Ammon's horn (tissue), 1 donor: ENCODE data around the gene ZNF497.
A peak's percentile ranks its signal among the peaks of the same experiment; 100 is the strongest.
"Not testable (repeated sequence)": the region's sequence is repeated elsewhere in the genome, so short reads cannot be mapped to it uniquely, and the experiment has no call there.

Experiments used
- DNase-seq: peaks from one replicate; pipeline ENCODE4 v3.0.0-alpha.2; 2016; ENCODE audit warnings: low spot score

ZNF497 gene

DNA sequence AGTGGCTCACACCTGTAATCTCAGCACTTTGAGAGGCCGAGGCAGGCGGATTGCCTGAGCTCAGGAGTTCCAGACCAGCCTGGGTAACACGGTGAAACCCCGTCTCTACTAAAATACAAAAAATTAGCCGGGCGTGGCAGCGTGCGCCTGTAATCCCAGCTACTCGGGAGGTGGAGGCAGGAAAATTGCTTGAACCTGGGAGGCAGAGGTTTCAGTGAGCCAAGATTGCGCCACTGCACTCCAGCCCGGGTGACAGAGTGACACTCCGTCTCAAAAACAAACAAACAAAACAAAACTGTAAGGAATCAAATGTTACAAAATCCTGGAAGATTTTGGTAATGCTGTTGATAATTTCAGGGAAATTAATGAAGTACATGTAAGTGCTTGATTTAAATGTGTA is 14.5 kb downstream of the ZNF497 start:
- DNase-seq, result not testable (repeated sequence)

DNA sequence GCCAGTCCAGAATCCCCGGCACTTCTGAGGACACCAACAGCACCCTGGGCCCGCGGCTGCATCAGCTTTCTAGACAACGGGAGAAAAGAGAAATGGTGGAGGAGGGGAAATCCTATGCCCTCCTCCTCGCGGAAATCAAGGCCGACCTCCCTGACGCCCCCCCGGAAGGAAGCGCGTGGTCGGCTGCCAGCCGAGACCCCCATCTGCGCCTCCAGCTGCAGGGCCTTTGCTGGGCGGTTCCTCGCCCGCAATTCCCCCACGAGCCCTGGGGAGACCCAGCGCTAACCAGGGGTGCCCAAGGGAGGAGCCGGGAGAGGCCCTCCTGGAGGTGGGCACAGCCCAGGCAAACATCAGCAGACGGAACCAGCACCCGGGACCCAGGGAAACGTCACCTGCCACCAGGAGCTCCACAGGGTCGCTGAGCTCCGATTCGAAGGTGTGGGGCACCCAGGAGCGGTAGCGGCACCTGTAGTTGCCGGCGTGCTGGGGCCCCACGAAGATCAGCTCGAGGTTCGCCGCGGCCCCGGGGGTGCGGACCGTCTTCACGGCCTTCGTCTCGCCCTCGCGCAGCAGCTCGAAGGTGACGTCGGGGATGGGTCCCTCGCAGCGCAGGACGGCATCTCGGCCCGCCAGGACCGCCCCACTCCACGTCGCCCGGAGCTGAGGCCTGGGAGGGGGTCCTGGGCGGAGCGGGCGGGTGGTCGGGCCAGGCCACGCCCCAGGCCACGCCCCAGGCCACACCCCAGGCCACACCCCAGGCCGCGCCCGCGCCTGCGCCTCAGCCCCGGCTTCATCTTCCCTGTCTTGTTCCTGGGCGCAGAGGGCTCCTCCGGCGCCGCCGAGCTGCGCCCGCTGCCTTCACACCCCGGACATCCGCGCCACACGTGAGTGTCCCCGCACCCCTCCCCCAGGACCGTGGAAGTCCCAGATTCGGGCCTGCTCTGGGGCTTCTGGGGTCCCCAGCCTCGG is 15.3 kb downstream of the ZNF497 start:
- peak; percentile 80 for DNase-seq

DNA sequence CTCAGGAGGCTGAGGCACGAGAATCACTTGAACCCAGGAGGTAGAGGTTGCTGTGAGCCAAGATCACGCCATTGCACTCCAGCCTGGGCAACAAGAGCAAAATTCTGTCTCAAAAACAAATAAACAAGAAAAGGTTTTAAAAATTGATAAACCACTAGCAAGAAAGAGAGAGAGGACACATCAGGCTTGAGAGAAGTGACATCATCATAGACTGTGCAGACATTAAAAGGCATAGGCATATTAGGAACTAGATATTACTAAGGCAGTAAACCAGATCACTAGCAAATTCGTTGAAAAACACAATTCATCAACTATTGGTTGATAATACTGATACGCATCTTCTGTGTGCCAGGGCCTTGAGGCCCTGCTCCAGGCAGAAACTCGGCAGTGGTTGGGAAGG is 17.0 kb downstream of the ZNF497 start:
- DNase-seq, result no peak

DNA sequence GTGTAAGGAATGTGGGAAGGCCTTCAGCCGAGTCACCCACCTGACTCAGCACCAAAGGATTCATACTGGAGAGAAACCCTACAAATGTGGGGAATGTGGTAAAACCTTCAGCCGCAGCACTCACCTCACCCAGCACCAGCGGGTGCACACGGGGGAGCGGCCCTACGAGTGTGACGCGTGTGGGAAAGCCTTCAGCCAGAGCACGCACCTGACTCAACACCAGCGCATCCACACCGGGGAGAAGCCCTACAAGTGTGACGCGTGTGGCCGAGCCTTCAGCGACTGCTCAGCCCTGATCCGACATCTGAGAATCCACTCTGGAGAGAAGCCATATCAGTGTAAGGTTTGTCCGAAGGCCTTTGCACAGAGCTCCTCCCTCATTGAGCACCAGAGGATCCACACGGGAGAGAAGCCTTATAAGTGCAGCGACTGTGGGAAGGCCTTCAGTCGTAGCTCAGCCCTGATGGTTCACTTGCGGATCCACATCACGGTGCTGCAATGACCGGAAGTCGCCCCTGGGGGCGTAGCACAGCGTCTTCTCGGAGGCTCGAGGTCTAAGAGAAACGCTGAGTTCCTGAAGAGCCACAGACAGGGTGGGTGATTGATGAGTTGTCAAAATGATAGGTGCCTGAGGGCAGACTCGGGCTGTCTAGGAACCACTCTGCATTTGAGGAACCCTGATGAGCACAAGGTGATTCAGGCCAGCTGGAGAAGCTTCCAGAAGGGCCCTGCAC is 23.6 kb downstream of the ZNF497 start:
- no peak for DNase-seq

DNA sequence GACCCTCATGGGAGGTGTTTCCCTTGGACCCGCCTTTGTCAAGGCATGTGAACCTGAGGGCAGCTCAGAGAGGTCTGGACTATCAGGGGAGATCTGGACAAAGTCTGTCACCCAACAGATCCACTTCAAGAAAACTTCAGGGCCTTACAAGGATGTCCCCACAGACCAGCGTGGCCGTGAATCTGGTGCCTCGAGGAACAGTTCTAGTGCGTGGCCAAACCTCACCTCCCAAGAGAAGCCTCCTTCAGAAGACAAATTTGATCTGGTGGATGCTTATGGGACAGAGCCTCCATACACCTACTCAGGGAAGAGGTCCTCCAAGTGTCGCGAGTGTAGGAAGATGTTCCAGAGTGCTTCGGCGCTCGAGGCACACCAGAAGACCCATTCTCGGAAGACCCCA is 24.2 kb downstream of the ZNF497 start:
- no peak for DNase-seq

DNA sequence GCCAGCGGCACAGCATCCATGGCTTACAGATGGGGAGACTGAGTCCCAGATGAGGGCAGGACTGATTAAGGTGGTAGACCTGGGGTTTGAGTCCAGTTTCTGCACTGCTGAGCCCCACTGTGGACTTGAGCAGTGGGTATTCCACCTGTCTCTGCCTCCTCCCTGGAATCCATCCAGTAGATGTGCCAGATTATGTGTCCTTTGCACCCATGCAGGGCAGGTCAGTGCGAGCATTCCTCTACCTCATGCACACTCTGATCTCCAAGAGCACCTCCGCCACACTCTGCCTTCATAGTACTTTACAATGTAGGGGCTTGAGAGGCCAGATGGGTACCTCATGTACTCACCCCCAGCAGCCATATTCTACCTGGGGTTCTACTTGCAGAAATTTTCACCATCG is 25.7 kb downstream of the ZNF497 start:
- DNase-seq, result no peak

DNA sequence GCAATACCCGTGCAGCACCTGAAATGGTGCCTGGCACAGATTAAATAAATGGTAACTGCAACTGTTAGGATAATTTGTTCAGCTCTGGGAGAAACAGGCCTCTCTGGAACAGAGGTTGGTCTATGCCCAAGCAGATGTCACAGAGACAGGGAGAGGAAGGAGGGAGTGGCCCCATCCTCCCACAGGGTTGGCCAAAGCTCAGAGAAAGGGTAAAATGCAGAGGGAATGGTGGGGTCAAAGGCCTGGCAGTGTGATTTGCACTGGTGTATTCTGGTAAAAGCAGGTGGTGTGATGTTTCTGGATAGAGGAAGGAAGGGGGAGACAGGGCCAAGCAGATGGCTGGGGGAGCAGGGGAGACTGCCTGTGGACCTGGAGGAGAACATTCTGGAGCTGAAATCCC is 26.3 kb downstream of the ZNF497 start:
- no peak for DNase-seq

DNA sequence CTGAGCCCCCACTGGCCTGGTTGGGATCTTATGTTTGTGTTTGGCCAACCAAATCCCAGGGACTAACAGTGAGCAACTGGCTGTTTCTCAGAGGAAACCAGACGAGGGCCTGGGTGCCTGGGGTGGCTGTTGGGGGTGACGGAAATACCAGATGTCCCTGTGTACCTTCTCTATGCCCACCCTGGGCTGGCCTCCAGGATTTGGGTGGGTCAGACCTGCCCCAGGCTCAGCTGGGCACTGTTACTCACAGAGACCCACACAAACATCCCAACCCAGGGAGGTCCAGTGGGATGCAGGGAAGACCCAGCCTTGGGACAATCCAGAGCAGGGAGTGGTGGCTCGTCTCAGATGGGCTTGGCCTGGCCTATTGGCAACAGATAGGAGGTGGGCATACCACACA is 26.9 kb downstream of the ZNF497 start:
- no peak for DNase-seq

DNA sequence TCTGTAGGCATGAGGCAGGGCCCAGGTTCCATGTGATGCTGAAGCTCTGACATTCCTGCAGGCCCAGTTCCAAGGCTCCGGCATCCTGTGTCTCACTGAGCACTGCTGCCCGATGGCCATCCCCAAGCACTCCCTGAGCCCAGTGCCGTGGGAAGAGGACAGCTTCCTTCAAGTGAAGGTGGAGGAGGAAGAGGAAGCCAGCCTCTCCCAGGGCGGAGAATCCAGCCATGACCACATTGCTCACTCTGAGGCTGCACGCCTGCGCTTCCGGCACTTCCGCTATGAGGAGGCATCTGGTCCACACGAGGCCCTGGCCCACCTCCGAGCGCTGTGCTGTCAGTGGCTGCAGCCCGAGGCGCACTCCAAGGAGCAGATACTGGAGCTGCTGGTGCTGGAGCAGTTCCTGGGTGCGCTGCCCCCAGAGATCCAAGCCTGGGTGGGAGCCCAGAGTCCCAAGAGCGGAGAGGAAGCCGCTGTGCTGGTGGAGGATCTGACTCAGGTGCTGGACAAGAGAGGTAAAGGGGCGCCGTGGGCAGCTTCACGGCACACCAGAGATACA is 27.8 kb downstream of the ZNF497 start:
- no peak for DNase-seq

DNA sequence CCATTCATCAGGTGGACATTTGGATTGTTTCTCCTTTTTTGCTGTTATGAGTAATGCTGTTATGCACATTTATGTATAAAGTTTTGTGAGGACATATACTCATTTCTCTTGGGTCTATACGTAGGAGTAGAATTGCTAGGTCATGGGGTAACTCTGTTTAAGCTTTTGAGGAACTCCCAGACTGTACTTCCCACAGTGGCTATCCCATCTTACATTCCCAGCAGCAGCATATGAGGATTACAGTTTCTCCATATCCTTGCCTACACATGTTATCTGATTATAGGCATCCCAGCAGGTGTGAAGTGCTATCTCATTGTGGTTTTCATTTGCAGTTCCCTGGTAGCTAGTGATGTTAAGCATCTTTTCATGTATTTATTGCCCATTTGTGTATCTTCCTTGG is 29.9 kb downstream of the ZNF497 start:
- no peak for DNase-seq

DNA sequence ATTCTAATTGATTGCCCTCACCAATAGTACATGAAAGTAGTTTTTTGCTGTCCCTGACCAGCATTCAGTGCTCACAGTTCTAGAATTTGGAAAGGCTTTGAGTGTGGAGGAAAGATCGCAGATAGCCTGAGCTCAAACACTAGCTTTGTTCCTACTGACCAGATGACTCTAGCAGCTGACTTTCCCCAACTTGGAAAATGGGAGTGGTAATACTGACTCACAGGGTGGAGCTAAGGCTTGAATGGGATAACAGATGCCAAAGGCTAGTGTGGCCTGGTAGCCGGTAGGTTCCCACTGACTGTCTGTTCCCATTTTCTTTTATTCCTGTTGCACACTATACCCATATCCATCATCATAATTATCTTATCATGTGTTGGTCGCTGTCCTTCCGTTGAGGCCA is 32.1 kb downstream of the ZNF497 start:
- DNase-seq, result peak; percentile 85

DNA sequence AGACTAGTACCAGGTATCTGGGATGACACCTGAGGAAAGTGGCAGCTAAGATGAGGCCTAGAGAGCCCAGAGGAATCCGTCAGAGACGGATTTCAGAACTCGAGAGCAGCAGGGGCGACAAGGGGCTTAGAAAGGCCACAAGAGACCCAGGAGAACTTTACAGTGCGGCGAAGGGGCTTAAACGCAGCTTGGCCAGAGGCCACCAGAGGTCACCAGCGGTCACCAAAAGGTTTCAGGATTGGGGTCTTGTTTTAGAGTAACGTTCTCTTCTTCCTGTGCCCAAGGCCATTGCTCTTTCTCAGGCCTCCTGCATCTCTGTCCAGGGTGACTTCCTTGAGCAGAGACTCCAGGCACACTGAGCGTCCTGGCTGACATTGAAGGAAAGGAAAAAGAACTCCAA is 33.6 kb downstream of the ZNF497 start:
- DNase-seq, result no peak

DNA sequence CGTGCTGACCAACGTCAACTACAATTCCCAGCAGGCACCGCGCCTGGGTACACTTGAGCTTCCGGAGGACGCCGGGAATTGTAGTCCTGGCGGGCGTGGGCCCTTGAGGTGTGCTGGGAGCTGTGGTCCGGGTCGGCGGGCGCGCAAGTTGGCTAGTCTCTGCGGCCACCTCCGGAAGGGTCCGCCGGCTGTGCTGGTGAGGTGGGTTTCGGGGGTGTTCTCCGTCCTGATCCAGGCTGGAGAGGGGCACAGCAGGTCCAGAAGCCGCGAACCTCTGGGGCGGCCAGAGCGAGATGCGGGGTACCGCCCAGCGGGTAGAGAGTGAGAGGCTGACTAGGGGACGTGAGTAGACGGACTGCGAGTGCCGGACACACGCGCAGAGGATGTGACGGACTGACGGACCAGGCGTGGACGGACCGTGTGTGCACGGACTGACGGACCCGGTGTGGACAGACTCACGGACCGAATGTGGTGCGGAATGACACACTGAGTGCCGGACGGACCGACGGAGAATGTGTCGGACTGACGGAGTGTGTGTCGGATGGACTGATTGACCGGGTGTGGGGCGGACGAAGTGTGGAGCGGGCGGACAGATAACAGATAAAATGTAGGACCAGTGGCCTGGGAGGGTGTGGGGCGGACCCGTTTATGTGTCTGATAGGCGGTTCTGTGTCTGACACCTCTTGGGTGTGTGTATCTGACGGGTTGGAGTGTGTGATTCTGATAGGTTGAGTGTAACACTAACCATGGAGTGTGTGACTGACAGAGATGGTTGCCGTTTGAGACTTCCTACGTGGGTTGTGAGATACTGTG is 35.4 kb downstream of the ZNF497 start, which contains the start of gene ZSCAN22:
TSS of gene ZSCAN22 (plus strand) at position 81 of the 813 bp plus-strand sequence. CDS start 7,809 bp downstream, outside the sequence.
- DNase-seq, result peak; percentile 98

DNA sequence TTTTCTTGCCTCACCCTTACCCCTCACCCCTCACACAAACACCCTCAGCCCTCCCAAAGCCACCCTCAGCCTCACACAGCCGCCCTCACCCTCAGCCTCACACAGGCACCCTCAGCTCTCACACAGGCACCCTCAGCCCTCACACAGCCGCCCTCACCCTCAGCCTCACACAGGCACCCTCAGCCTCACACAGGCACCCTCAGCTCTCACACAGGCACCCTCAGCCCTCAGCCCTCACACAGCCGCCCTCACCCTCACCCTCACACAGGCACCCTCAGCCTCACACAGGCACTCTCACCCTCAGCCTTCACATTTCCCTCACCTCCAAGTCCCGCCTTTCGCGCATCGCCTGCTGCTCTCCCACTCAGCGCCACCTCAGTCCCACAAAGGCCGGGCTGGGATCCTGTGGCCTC is 36.0 kb downstream of the ZNF497 start:
- DNase-seq, result no peak

DNA sequence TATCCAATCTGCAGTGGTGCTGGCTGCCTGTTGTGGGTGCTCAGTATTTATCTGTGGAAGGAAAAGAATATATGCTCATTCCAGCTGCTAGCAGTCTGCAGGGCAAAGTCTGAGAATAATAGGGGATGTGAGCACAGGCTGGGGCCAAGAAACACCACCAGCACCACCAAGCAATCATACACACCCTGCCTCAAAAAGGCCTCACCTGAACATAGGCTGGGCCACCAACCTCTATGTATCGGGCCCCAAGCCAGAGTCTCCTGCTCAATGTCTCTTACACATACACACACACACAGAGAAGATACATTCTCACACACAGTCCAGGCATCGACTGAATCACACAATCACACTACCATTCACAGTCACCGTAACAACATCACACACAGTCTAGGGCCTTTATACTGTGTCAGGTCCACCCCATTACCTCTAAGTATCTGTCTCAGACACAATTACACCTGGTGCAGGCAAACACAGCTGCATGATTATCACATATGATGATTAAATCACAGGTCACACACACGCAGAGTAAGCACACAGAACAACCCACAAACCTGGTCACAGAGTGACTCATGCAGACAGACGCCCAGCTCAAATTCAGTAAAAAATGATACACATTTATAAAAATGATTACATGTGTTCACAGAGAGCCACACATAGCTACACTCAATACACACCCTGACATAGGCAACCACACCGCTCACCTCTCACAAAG is 37.1 kb downstream of the ZNF497 start:
- DNase-seq, result no peak

DNA sequence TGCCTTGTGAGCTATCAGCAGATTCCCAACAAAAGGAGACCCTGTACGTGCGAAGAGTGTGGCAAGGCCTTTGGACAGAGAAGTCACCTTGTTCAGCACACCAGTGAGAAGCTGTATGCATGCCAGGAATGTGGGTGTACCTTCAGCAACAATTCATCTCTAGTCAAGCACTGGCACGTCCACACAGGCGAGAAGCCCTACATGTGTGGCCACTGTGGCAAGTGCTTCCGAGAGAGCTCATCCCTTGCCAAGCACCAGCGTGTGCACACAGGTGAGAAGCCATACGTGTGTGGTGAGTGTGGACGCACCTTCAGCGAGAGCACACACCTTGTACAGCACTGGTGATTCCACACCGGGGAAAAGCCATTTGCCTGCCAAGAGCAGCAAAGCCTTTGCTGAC is 43.3 kb downstream of the ZNF497 start:
- no peak for DNase-seq

DNA sequence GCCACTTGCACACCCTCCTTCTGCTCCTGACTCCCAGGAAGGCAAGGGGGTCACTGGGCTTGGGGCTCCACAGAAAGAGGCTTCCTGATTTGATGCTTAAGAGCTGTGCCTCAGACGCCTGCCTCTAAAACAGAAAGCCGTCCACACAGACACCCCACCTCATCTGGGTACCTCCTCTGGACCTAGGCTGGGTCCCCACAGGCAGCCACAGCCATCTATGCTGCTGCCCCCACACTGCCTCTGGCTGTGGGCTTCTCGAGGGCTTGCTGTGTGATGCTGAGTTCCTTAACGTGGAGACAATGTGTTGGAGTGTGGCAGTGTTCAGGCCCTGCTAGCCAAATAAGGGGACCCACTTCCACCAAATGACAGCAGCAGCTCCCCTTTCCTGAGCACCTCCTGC is 44.3 kb downstream of the ZNF497 start:
- no peak for DNase-seq

DNA sequence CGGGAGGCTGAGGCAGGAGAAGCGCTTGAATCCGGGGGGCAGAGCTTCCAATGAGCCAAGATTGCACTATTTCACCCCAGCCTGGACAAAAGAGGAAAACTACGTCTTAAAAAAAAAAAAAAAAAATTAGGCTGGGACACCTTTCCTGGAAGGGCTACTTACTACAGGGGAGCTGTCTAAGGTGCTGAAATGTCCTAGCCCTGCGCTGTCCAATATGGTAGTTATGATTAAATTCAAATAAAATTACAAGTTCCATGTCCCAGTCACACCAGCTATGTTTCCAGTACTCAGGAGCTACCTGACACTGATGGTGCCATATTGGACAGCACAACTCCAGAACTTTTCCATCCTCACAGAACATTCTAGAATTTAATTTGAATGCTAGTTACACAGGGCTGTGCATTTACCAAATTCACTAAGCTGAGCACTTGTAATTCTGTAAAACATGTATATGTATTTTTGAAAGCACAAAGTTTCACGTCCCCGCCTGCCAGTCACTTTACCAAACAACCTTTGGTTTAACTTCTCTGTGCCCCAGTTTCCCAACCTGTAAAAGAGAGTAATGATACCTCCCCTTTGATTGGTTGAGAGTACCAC is 45.0 kb downstream of the ZNF497 start:
- DNase-seq, result no peak

DNA sequence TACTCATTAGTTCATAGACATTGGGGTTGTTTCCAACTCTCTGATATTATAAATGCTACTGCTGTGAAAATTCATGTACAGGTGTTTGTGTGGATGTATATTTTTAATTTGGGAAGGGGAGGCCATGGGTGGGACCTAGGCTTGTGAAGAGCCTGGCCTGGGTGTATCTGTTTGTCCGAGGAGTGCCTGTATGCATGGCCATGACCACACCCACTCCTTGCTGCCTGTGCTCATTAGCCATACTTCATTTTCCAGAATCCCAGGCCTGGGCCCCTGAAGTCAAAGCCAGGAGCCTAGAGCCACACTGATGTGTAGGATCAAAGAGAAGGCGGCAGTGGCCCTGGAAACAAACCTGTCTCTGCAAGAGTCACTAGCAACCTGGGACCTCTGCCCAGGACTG is 47.0 kb downstream of the ZNF497 start:
- DNase-seq, result no peak

DNA sequence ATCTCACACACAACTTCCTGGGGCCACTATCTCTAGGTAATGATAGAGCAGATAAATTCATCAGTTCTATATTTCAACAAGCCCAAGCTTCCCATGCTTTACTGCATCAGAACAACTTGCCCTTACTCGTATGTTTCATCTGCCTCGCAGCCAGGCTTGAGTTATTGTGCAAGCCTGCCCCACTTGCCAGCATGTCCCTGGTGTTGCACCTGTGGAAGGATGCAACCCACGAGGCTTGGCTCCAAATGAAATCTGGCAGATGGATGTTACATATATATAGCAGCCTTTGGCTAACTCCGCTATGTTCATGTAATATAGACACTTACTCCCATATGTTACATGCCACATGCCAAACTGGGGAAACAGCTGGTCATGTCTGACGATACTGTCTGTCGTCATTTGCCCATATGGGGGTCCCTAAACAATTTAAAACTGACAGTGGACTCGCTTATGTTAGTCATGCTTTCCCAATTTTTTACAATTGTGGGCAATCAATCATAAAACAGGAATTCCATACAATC is 51.1 kb downstream of the ZNF497 start:
- peak; percentile 59 for DNase-seq

DNA sequence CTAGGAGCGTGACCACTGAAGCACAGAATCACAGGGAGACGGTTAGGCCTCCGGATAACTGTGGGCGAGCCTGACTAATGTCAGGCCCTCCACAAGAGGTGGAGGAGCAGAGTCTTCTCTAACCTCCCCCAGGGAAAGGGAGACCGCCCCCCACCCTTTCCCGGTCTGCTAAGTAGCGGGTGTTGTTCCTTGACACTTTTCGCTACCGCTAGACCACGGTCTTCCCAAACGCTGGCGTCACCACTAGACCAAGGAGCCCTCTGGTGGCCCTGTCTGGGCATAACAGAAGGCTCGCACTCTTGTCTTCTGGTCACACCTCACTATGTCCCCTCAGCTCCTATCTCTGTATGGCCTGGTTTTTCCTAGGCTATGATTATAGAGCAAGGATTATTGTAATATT is 51.9 kb downstream of the ZNF497 start:
- not testable (repeated sequence) for DNase-seq
